H54 (cell line): ENCODE results near the gene MTF2.
"Not testable (repeated sequence)": the region's sequence is repeated elsewhere in the genome, so short reads cannot be mapped to it uniquely, and the experiment has no call there.

ENCODE experiments used
- DNase-seq: peaks from one replicate; pipeline ENCODE4 v3.0.0; 2011; ENCODE audit warnings: low spot score, mixed read lengths; ENCODE audit not compliant: insufficient read length
- FAIRE-seq: peaks from 3 replicates; lab custom pipeline; 2011; peaks lifted over from hg19 to GRCh38; lab: Jason Lieb, UNC
- POLR2A ChIP-seq: IDR thresholded peaks from 2 replicates; pipeline ENCODE4 v1.6.1; 2011; ENCODE audit warnings: low read depth, mild to moderate bottlenecking, low read length

MTF2 gene

GRCh38 chr1:93171549-93172034 is 92.5 kb downstream of the MTF2 start:
- DNase-seq: no peak
- peak; percentile 69 for FAIRE-seq
- TF ChIP-seq POLR2A: no peak

DNA sequence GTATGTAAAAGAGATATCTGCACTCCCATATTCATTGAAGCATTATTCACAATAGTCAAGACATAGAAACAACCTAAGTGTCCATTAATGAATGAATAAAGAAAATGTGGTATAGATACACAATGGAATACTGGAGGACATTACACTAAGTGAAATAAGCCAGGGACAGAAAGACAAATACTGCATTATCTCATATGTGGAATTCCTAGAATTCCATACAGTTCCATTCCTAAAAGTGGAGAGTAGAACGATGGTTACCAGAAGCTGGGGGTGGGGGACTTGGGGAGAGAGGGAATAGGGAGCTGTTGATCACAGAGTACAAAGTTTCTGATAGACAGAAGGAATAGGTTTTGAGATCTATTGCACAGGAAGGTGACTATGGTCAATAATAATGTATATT is 93.7 kb downstream of the MTF2 start:
- no peak for DNase-seq
- FAIRE-seq: peak; percentile 77
- TF ChIP-seq POLR2A: no peak

DNA sequence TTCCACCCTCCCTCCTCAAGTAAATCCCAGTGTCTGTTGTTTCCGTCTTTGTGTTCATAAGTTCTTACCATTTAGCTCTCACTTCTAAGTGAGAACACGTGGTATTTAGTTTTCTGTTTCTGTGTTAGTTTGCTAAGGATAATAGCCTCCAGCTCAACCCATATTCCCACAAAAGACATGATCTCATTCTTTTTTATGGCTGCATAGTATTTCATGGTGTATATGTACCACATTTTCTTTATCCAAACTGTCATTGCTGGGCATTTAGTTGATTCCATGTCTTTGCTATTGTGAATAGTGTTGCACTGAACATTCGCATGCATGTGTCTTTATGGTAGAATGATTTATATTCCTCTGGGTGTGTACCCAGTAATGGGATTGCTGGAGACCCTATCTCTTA is 95.6 kb downstream of the MTF2 start:
- not testable (repeated sequence) for DNase-seq, FAIRE-seq

GRCh38 chr1:93177991-93178390 is 98.9 kb downstream of the MTF2 start:
- DNase-seq (no peak), FAIRE-seq (peak; percentile 27)
- TF ChIP-seq POLR2A: no peak

GRCh38 chr1:93178418-93178817 is 99.3 kb downstream of the MTF2 start:
- no peak for TF ChIP-seq POLR2A
- FAIRE-seq: no peak
- DNase-seq: no peak

DNA sequence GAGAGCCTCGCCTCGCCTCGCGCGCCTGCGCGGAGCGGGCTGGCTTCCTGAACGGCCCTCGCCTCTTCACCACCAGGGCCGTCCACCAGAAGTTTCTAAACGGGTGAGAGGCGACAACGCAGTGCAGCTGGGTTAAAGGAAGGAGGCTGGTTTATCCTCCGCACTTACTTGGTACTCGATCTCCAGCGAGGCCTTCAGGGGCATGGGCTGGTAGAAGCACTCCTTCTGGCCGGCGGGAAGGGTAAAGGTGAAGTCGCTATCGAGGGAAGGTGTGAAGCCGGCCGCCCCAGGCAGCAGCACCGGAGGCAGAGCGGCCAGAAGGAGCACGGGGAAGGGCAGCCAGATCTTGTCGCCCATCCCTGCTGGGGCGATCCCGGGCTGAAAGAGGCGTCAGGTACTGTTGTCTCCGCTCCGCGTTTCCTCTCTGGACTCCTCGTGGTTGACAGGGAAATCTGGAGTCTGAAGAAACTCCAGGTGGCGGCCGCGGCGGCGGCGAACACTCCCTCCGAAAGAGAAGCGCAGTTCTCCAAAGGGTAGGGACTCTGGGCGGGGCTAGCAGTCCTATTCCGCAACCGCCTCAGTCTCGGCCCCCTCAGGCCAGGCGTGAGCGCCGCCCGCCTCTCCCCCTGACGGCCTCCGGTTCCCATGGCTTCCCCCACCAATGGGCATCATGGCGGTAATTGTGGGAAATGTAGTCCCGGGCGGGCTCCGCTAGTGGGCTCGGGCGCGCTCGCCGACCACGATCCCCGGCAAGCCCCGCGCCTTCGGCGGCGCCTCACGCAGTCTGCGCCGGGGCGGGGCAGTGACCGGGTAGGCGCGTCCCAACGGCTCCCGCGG is 101.0 kb downstream of the MTF2 start, which contains the start of gene TMED5:
Gene TMED5, minus strand, starts transcription at position 528 of the 837 bp plus-strand sequence. Its CDS starts 171 bp downstream, at position 357.
- FAIRE-seq: peak; percentile 97
- peak; percentile 82 for DNase-seq

GRCh38 chr1:93180723-93181613 is 101.9 kb downstream of the MTF2 start, which contains the start of gene CCDC18:
Gene CCDC18, plus strand, starts transcription at chr1:93180724. Its CDS starts 2,638 bp downstream, at chr1:93183362.
- FAIRE-seq (no peak), DNase-seq (peak; percentile 6)
- peak; percentile 50; the same call in 1 of the 2 replicates for TF ChIP-seq POLR2A

More for the DNA sequence above, 101.0 kb downstream of the MTF2 start, which contains the start of gene TMED5:
- TF ChIP-seq POLR2A: peak; percentile 78

GRCh38 chr1:93186667-93187066 is 107.6 kb downstream of the MTF2 start:
- DNase-seq (no peak), FAIRE-seq (no peak)
- TF ChIP-seq POLR2A: no peak
